Measurements from ENCODE around the gene OLIG2. TPM values are rescaled to one million over a fixed set of nuclear protein-coding genes. Genes with fewer than 3 reads are reported as not detected.

Gene OLIG2
- total RNA-seq, 1 donor from 2014 or later: not detected

DNA sequence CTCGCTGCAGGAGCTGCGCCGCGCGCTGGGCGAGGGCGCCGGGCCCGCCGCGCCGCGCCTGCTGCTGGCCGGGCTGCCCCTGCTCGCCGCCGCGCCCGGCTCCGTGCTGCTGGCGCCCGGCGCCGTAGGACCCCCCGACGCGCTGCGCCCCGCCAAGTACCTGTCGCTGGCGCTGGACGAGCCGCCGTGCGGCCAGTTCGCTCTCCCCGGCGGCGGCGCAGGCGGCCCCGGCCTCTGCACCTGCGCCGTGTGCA lies 44.9 kb downstream of the OLIG2 start:
- Histone ChIP-seq H3K4me3 (peak overlapping the region; percentile 67), H3K27ac (replicated peaks) (no peak overlapping the region), H3K36me3 (no peaks in the 10 kb centered on the region), H3K4me1 (peaks cover 26% of the 10 kb centered on the region), H3K9me3 (replicated peaks) (peaks cover 4% of the 10 kb centered on the region), H3K27me3 (ENCODE audit: low read depth) (peaks cover 99% of the 10 kb centered on the region)
- no peak for DNase-seq
- intact Hi-C loops (cut with micrococcal nuclease): no loop called here
- TF ChIP-seq, protein P1, sequence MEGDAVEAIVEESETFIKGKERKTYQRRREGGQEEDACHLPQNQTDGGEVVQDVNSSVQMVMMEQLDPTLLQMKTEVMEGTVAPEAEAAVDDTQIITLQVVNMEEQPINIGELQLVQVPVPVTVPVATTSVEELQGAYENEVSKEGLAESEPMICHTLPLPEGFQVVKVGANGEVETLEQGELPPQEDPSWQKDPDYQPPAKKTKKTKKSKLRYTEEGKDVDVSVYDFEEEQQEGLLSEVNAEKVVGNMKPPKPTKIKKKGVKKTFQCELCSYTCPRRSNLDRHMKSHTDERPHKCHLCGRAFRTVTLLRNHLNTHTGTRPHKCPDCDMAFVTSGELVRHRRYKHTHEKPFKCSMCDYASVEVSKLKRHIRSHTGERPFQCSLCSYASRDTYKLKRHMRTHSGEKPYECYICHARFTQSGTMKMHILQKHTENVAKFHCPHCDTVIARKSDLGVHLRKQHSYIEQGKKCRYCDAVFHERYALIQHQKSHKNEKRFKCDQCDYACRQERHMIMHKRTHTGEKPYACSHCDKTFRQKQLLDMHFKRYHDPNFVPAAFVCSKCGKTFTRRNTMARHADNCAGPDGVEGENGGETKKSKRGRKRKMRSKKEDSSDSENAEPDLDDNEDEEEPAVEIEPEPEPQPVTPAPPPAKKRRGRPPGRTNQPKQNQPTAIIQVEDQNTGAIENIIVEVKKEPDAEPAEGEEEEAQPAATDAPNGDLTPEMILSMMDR (IDR thresholded peaks at IDR 0.05; ENCODE audit: borderline replicate concordance): no peak

DNA sequence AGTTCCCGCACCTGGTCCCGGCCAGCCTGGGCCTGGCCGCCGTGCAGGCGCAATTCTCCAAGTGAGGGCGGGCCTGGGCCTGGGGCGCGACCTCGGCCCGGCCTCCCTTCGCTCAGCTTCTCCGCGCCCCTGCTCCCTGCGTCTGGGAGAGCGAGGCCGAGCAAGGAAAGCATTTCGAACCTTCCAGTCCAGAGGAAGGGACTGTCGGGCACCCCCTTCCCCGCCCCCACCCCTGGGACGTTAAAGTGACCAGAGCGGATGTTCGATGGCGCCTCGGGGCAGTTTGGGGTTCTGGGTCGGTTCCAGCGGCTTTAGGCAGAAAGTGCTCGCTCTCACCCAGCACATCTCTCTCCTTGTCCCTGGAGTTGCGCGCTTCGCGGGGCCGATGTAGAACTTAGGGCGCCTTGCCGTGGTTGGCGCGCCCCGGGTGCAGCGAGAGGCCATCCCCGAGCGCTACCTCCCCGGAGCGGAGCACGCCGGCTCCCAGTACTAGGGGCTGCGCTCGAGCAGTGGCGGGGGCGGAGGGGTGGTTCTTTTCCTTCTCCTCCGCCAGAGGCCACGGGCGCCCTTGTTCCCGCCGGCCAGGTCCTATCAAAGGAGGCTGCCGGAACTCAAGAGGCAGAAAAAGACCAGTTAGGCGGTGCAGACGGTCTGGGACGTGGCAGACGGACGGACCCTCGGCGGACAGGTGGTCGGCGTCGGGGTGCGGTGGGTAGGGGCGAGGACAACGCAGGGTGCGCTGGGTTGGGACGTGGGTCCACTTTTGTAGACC lies 45.4 kb downstream of the OLIG2 start:
- Histone ChIP-seq H3K4me1 (peaks cover 26% of the 10 kb centered on the region), H3K9me3 (replicated peaks) (peaks cover 4% of the 10 kb centered on the region), H3K27ac (replicated peaks) (no peak overlapping the region), H3K27me3 (ENCODE audit: low read depth) (peaks cover 99% of the 10 kb centered on the region), H3K4me3 (peak overlapping the region; percentile 67), H3K36me3 (no peaks in the 10 kb centered on the region)
- intact Hi-C loops (cut with micrococcal nuclease): no loop called here
- TF ChIP-seq, protein P1 (IDR thresholded peaks at IDR 0.05; ENCODE audit: borderline replicate concordance): no peak
- DNase-seq: no peak

DNA sequence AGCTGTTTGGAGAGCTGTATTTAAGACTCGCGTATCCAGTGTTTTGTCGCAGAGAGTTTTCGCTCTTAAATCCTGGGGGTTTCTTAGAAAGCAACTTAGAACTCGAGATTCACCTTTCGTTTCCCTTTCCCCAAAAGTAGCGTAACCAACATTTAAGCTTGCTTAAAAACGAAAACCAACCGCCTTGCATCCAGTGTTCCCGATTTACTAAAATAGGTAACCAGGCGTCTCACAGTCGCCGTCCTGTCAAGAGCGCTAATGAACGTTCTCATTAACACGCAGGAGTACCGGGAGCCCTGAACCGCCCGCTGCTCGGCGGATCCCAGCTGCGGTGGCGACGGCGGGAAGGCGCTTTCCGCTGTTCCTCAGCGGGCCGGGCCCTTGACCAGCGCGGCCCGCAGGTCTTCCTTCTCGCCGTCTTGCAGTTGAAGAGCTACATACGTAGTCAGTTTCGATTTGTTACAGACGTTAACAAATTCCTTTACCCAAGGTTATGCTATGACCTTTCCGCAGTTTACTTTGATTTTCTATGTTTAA lies 46.1 kb downstream of the OLIG2 start:
- H3K9me3 ChIP-seq (replicated peaks): peaks cover 4% of the 10 kb centered on the region
- TF ChIP-seq, protein P1 (IDR thresholded peaks at IDR 0.05; ENCODE audit: borderline replicate concordance): no peak
- DNase-seq: no peak
- H3K27ac ChIP-seq (replicated peaks): no peak overlapping the region
- H3K4me1 ChIP-seq: peaks cover 26% of the 10 kb centered on the region
- peak overlapping the region; percentile 67 for H3K4me3 ChIP-seq
- no peaks in the 10 kb centered on the region for H3K36me3 ChIP-seq
- intact Hi-C loops (cut with micrococcal nuclease): no loop called here
- H3K27me3 ChIP-seq (ENCODE audit: low read depth): peaks cover 99% of the 10 kb centered on the region

DNA sequence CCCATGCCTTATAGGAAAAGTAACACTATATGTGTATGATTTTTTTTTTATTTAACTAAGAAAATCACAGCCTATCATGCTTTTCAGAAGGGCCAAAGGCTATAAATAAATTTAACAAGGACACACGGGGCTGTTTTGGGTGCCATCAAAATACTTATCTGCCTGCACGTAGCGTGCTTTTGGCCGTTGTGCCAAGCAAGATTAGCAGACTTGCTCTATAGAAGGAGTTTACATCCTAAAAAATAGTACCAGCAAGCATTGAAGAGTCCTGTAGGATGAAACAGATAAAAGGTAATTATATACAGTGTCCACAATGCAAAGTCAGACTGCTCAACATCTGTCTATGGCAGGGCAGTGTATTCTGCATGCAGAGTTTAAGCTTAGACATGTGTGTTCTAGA lies 47.9 kb downstream of the OLIG2 start:
- H3K4me3 ChIP-seq: no peak overlapping the region

DNA sequence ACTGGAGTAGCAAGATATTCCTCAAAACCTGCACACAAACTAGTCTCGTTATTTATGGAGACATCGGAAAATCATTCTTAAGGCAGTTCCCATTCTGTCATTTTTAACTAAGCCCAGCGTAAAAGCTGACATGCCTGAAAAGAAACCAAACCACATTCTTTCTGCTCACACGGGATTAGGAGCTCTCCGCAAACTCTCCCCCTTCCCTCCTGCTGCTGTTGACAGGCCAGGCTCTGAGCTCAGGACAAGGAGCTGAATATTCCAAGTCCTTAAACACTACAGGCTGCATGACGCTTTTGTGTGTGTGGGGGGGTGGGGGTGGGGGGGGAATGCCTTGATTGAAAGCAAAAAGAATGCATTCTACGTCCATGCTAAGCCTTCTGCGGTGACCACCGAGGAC lies 49.4 kb downstream of the OLIG2 start:
- Histone ChIP-seq H3K36me3 (no peaks in the 10 kb centered on the region), H3K27me3 (ENCODE audit: low read depth) (peaks cover 90% of the 10 kb centered on the region), H3K27ac (replicated peaks) (no peak overlapping the region), H3K4me3 (no peak overlapping the region), H3K4me1 (peaks cover 19% of the 10 kb centered on the region), H3K9me3 (replicated peaks) (no peaks in the 10 kb centered on the region)
- intact Hi-C loops (cut with micrococcal nuclease): no loop called here
- TF ChIP-seq, protein P1 (IDR thresholded peaks at IDR 0.05; ENCODE audit: borderline replicate concordance): no peak
- no peak for DNase-seq

More for the DNA sequence above, 47.9 kb downstream of the OLIG2 start:
- H3K27ac ChIP-seq (replicated peaks): no peak overlapping the region
- no peaks in the 10 kb centered on the region for H3K36me3 ChIP-seq
- DNase-seq: no peak
- H3K9me3 ChIP-seq (replicated peaks): peaks cover 4% of the 10 kb centered on the region
- intact Hi-C loops (cut with micrococcal nuclease): no loop called here
- TF ChIP-seq, protein P1 (IDR thresholded peaks at IDR 0.05; ENCODE audit: borderline replicate concordance): no peak
- H3K27me3 ChIP-seq (ENCODE audit: low read depth): peaks cover 96% of the 10 kb centered on the region
- H3K4me1 ChIP-seq: peaks cover 26% of the 10 kb centered on the region
